GM19239 (cell line): Measurements from ENCODE around the gene RNASE13.
"Not testable (repeated sequence)": the region's sequence is repeated elsewhere in the genome, so short reads cannot be mapped to it uniquely, and the experiment has no call there.

Experiments
- DNase-seq: peaks from one replicate; pipeline ENCODE4 v3.0.0; 2011; ENCODE audit warnings: low spot score; ENCODE audit not compliant: insufficient read length
- FAIRE-seq: peaks from 2 replicates; lab custom pipeline; 2011; peaks lifted over from hg19 to GRCh38; lab: Jason Lieb, UNC

RNASE13 gene

DNA sequence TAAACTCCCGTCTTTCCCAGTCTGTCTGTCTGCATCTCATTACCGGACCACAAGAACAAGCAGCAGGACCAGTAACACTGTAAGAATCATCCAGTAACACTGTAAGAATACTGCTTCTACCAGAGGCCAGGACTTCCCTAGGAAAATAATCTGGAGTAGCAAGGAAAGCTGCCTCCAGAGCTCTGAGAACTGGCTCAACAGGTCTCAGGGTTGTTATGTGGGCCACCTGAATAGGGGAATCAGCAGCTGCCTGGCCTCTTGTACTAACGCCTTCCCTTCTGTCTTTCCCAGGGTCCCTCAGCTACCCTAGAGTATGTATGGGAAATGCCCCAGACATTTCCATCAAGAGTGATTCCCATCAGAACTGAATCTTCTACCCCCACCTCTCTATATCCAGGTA is 36.5 kb downstream of the RNASE13 start:
- no peak for DNase-seq

DNA sequence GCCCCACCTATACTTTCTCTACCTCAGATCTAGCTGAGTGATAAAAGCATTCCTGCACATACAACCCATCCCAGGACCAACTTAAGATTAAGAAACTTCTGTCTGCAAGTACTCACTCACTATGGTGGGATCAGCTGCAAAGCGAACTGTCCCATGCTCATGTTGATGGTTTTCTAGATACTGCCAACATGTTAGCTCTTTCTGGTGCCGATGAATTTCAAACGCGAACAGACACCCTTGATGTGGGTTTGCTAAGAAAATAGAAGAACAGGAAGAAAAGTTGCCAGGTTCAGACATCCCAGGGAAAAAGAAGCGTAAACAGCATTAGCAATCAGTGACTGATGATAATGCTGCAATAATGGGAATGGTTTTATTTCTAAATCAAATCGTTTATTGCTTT is 37.0 kb downstream of the RNASE13 start:
- FAIRE-seq: no peak

More for the DNA sequence above, 36.5 kb downstream of the RNASE13 start:
- no peak for FAIRE-seq

GRCh38 chr14:20997115-20997514 is 37.5 kb downstream of the RNASE13 start:
- DNase-seq: no peak
- no peak for FAIRE-seq

More for the DNA sequence above, 37.0 kb downstream of the RNASE13 start:
- DNase-seq: no peak

DNA sequence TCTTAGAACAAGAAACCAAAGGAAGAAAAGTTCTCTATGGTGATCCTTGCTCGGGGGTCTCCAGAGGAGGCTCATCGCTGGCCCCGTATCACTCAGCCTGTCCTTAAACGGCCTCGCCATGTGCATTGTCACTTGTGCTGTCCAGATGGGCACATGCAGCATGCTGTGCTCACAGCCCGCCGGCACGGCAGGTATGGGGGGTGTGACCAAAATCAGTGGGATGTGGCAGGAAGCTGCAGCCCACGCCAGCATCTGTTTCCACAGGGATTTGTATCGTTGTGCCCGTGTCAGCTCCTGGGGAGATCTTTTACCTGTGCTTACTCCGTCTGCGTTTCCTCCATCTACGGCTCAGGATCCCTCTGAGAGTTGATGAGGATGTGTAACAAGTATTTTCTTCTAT is 38.1 kb downstream of the RNASE13 start:
- no peak for DNase-seq
- FAIRE-seq: no peak

- DNase-seq (peak; percentile 84), FAIRE-seq (peak; percentile 86)
Observed at GRCh38 chr14:20989787-20990600, 44.6 kb downstream of the RNASE13 start, which contains the start of gene METTL17. TSS of gene METTL17 (plus strand) at chr14:20989980. CDS start at chr14:20990003, 23 bp downstream.

- FAIRE-seq: no peak
- DNase-seq: no peak
Observed at GRCh38 chr14:20989471-20989786, 45.2 kb downstream of the RNASE13 start.

GRCh38 chr14:20988717-20989470 is 45.7 kb downstream of the RNASE13 start:
- FAIRE-seq (no peak), DNase-seq (no peak)

DNA sequence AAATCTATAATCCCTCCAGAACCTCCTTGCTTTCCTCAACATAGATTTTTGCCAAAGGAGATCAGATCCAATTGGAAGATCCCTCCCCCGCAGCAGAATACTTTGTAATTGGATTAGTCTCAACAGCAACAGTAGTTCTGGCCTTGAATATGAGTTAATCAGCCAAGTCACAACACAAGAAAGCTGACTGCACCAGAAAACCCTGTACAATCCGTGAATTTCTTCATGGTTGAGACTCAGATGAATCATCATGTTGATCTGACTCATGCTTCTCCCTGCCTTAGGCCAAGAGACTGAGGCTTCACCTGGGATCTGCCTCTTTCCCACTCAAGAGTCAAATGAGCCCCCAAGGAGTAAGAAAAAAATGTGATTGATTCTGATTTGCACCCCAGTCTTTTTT is 47.8 kb downstream of the RNASE13 start:
- no peak for FAIRE-seq
- DNase-seq: no peak

GRCh38 chr14:20985650-20986049 is 49.0 kb downstream of the RNASE13 start:
- DNase-seq, FAIRE-seq: not testable (repeated sequence)
